Measurements from ENCODE around the gene KCNQ1. TPM values are rescaled to one million over a fixed set of nuclear protein-coding genes. Genes with fewer than 3 reads are reported as not detected.
A peak's percentile ranks its signal among the peaks of the same experiment; 100 is the strongest.

Gene KCNQ1
- total RNA-seq, 3 donors from 2014 or later (not counting 1 experiment from before 2014, with no cell fraction given), result 1.9 to 7.8 (median 3.3) TPM

- intact Hi-C loops (cut with micrococcal nuclease), result no loop called here
- H3K4me1 ChIP-seq (ENCODE audit: control insufficient read depth, insufficient read depth, low read length), result no peaks in the 10 kb centered on the region
- Mint-ChIP-seq H3K9me3 (no peaks in the 10 kb centered on the region), H3K4me3 (no peak overlapping the region), H3K27me3 (ENCODE audit: low read depth in 2 of 2) (peaks cover 7% of the 10 kb centered on the region in 2 donors), H3K27ac (no peak overlapping the region), H3K4me1 (no peaks in the 10 kb centered on the region), H3K36me3 (no peaks in the 10 kb centered on the region)
- no peak overlapping the region for H3K4me3 ChIP-seq (ENCODE audit: low read length)
- no peaks in the 10 kb centered on the region for H3K36me3 ChIP-seq (ENCODE audit: control insufficient read depth, insufficient read depth, low read length)
- 86% methylated on average over 14 of the region's 15 CpGs for WGBS (ENCODE audit: insufficient coverage)
- no peaks in the 10 kb centered on the region for H3K27me3 ChIP-seq (ENCODE audit: control insufficient read depth, insufficient read depth, low read length)
- H3K27ac ChIP-seq (ENCODE audit: low read length), result no peak overlapping the region
- no peak for TF ChIP-seq CTCF (IDR thresholded peaks at IDR 0.05)
- DNase-seq (peak in 1 of 2 donors; percentile 13), ATAC-seq (no peak)
- no peaks in the 10 kb centered on the region for H3K9me3 ChIP-seq (ENCODE audit: control insufficient read depth, insufficient read depth, low read length)
Observed at GRCh38 chr11:2799881-2800654, 355.3 kb downstream of the KCNQ1 start.

GRCh38 chr11:2800655-2801531, 356.1 kb downstream of the KCNQ1 start:
- DNase-seq, result peak in 1 of 2 donors; percentile 8
- no peaks in the 10 kb centered on the region for H3K4me1 ChIP-seq (ENCODE audit: control insufficient read depth, insufficient read depth, low read length)
- Mint-ChIP-seq H3K4me3 (no peak overlapping the region), H3K27me3 (ENCODE audit: low read depth in 2 of 2) (peaks cover 7% of the 10 kb centered on the region in 2 donors), H3K27ac (no peak overlapping the region), H3K4me1 (no peaks in the 10 kb centered on the region), H3K36me3 (no peaks in the 10 kb centered on the region), H3K9me3 (no peaks in the 10 kb centered on the region)
- H3K27me3 ChIP-seq (ENCODE audit: control insufficient read depth, insufficient read depth, low read length), result no peaks in the 10 kb centered on the region
- no peaks in the 10 kb centered on the region for H3K36me3 ChIP-seq (ENCODE audit: control insufficient read depth, insufficient read depth, low read length)
- ATAC-seq, result no peak
- H3K9me3 ChIP-seq (ENCODE audit: control insufficient read depth, insufficient read depth, low read length), result no peaks in the 10 kb centered on the region
- no peak overlapping the region for H3K4me3 ChIP-seq (ENCODE audit: low read length)
- intact Hi-C loops (cut with micrococcal nuclease), result no loop called here
- no peak for TF ChIP-seq CTCF (IDR thresholded peaks at IDR 0.05)
- WGBS (ENCODE audit: insufficient coverage), result 94% methylated on average over 12 of the region's 12 CpGs
- H3K27ac ChIP-seq (ENCODE audit: low read length), result no peak overlapping the region

GRCh38 chr11:2801711-2802388, 357.0 kb downstream of the KCNQ1 start:
- no peak for TF ChIP-seq CTCF (IDR thresholded peaks at IDR 0.05)
- ATAC-seq, result no peak
- no peak for DNase-seq
- Histone ChIP-seq H3K4me3 (ENCODE audit: low read length) (no peak overlapping the region), H3K27me3 (ENCODE audit: control insufficient read depth, insufficient read depth, low read length) (no peaks in the 10 kb centered on the region), H3K27ac (ENCODE audit: low read length) (no peak overlapping the region), H3K9me3 (ENCODE audit: control insufficient read depth, insufficient read depth, low read length) (no peaks in the 10 kb centered on the region), H3K4me1 (ENCODE audit: control insufficient read depth, insufficient read depth, low read length) (no peaks in the 10 kb centered on the region), H3K36me3 (ENCODE audit: control insufficient read depth, insufficient read depth, low read length) (no peaks in the 10 kb centered on the region)
- no peaks in the 10 kb centered on the region for H3K4me1 Mint-ChIP-seq
- no peak overlapping the region for H3K27ac Mint-ChIP-seq
- peaks cover 7% of the 10 kb centered on the region in 2 donors for H3K27me3 Mint-ChIP-seq (ENCODE audit: low read depth in 2 of 2)
- intact Hi-C loops (cut with micrococcal nuclease), result no loop called here
- no peaks in the 10 kb centered on the region for H3K36me3 Mint-ChIP-seq
- 85% methylated on average over 22 of the region's 22 CpGs for WGBS (ENCODE audit: insufficient coverage)
- no peak overlapping the region for H3K4me3 Mint-ChIP-seq
- no peaks in the 10 kb centered on the region for H3K9me3 Mint-ChIP-seq
